Ectodermal cell (in vitro differentiated cells): ENCODE data around the gene GOLT1A.

ENCODE experiments used
- H3K27ac ChIP-seq: 2 replicates; pipeline ENCODE4 v1.7.0; 2013; ENCODE audit warnings: mild to moderate bottlenecking, low read depth, low read length; ENCODE audit not compliant: insufficient read depth, poor library complexity, severe bottlenecking
- H3K27me3 ChIP-seq: 2 replicates; pipeline ENCODE4 v1.7.0; 2013; ENCODE audit warnings: mild to moderate bottlenecking, low read length; ENCODE audit not compliant: insufficient read depth, control insufficient read depth, poor library complexity, severe bottlenecking
- H3K36me3 ChIP-seq: one replicate; pipeline ENCODE4 v1.7.0; 2013; ENCODE audit warnings: low read length; ENCODE audit not compliant: control insufficient read depth, insufficient read depth
- H3K4me1 ChIP-seq: one replicate; pipeline ENCODE4 v1.7.0; 2013; ENCODE audit warnings: low read length; ENCODE audit not compliant: control insufficient read depth, insufficient read depth
- H3K4me3 ChIP-seq: 2 replicates; pipeline ENCODE4 v1.7.0; 2013; ENCODE audit warnings: low read depth, low read length, control low read depth; ENCODE audit not compliant: insufficient read depth
- H3K9me3 ChIP-seq: 2 replicates; pipeline ENCODE4 v1.7.0; 2013; ENCODE audit warnings: mild to moderate bottlenecking, low read length, moderate library complexity; ENCODE audit not compliant: control insufficient read depth
- WGBS, 2 experiments: methylation state at CpG; one replicate each; pipeline ENCODE4 v1.1.7; 2013; ENCODE audit warnings: missing lambda C conversion rate in 2 of 2; 5-methylcytosine and 5-hydroxymethylcytosine counted together

The GOLT1A gene

GRCh38 chr1:204194771-204195170, 19.0 kb downstream of the GOLT1A start:
- peaks cover 27% of the 10 kb centered on the region for H3K27me3 ChIP-seq
- H3K9me3 ChIP-seq = no peaks in the 10 kb centered on the region
- no peak overlapping the region for H3K27ac ChIP-seq
- no peaks in the 10 kb centered on the region for H3K36me3 ChIP-seq
- no peaks in the 10 kb centered on the region for H3K4me1 ChIP-seq
- 78 to 88% methylated on average over 7 of the region's 7 CpGs for WGBS, 2 experiments
- H3K4me3 ChIP-seq = no peak overlapping the region

- WGBS, 2 experiments = 90 to 91% methylated on average over 2 of the region's 2 CpGs
- Histone ChIP-seq H3K4me3 (no peak overlapping the region), H3K4me1 (no peaks in the 10 kb centered on the region), H3K9me3 (no peaks in the 10 kb centered on the region), H3K27ac (no peak overlapping the region), H3K27me3 (peaks cover 34% of the 10 kb centered on the region), H3K36me3 (no peaks in the 10 kb centered on the region)
Observed at GRCh38 chr1:204194080-204194479, 19.7 kb downstream of the GOLT1A start.

GRCh38 chr1:204192589-204193352, 21.0 kb downstream of the GOLT1A start:
- H3K4me3 ChIP-seq = no peak overlapping the region
- H3K27ac ChIP-seq = no peak overlapping the region
- H3K4me1 ChIP-seq = no peaks in the 10 kb centered on the region
- WGBS, 2 experiments = 86 to 87% methylated on average over 3 of the region's 3 CpGs
- H3K9me3 ChIP-seq = no peaks in the 10 kb centered on the region
- peaks cover 47% of the 10 kb centered on the region for H3K27me3 ChIP-seq
- no peaks in the 10 kb centered on the region for H3K36me3 ChIP-seq

- H3K9me3 ChIP-seq = no peaks in the 10 kb centered on the region
- H3K36me3 ChIP-seq = no peaks in the 10 kb centered on the region
- no peak overlapping the region for H3K27ac ChIP-seq
- H3K27me3 ChIP-seq = peaks cover 52% of the 10 kb centered on the region
- WGBS, 2 experiments = 91 to 95% methylated on average over 2 of the region's 2 CpGs
- no peak overlapping the region for H3K4me3 ChIP-seq
- no peaks in the 10 kb centered on the region for H3K4me1 ChIP-seq
Observed at GRCh38 chr1:204192046-204192445, 21.7 kb downstream of the GOLT1A start.

GRCh38 chr1:204191456-204191855, 22.3 kb downstream of the GOLT1A start:
- no peak overlapping the region for H3K4me3 ChIP-seq
- H3K27me3 ChIP-seq = peaks cover 58% of the 10 kb centered on the region
- H3K27ac ChIP-seq = no peak overlapping the region
- 93% methylated on average over 7 of the region's 7 CpGs for WGBS, 2 experiments
- H3K4me1 ChIP-seq = no peaks in the 10 kb centered on the region
- H3K36me3 ChIP-seq = no peaks in the 10 kb centered on the region
- no peaks in the 10 kb centered on the region for H3K9me3 ChIP-seq

- H3K36me3 ChIP-seq = no peaks in the 10 kb centered on the region
- 21 to 22% methylated on average over 43 to 44 of the region's 44 CpGs for whole genome bisulfite sequencing, 2 experiments
- H3K4me1 ChIP-seq = no peaks in the 10 kb centered on the region
- H3K27me3 ChIP-seq = peaks cover 59% of the 10 kb centered on the region
- no peak overlapping the region for H3K4me3 ChIP-seq
- H3K27ac ChIP-seq = no peak overlapping the region
- no peaks in the 10 kb centered on the region for H3K9me3 ChIP-seq
Observed at GRCh38 chr1:204190212-204191211, 23.3 kb downstream of the GOLT1A start.

- Histone ChIP-seq H3K4me1 (no peaks in the 10 kb centered on the region), H3K27me3 (peaks cover 59% of the 10 kb centered on the region), H3K36me3 (no peaks in the 10 kb centered on the region), H3K4me3 (no peak overlapping the region), H3K27ac (no peak overlapping the region), H3K9me3 (no peaks in the 10 kb centered on the region)
- 90 to 93% methylated on average over 11 of the region's 11 CpGs for WGBS, 2 experiments
Observed at GRCh38 chr1:204188959-204189639, 24.7 kb downstream of the GOLT1A start.

- 90 to 93% methylated on average over 10 of the region's 10 CpGs for WGBS, 2 experiments
- Histone ChIP-seq H3K9me3 (no peaks in the 10 kb centered on the region), H3K4me1 (no peaks in the 10 kb centered on the region), H3K36me3 (no peaks in the 10 kb centered on the region), H3K27me3 (peaks cover 50% of the 10 kb centered on the region), H3K27ac (no peak overlapping the region), H3K4me3 (no peak overlapping the region)
Observed at GRCh38 chr1:204186597-204186996, 27.2 kb downstream of the GOLT1A start.

GRCh38 chr1:204181116-204181515, 32.7 kb downstream of the GOLT1A start:
- Histone ChIP-seq H3K4me1 (no peaks in the 10 kb centered on the region), H3K4me3 (no peak overlapping the region), H3K9me3 (no peaks in the 10 kb centered on the region), H3K36me3 (no peaks in the 10 kb centered on the region), H3K27me3 (peaks cover 3% of the 10 kb centered on the region), H3K27ac (no peak overlapping the region)
- WGBS, 2 experiments = 56 to 76% methylated on average over 1 of the region's 1 CpG

GRCh38 chr1:204180133-204180532, 33.7 kb downstream of the GOLT1A start:
- Histone ChIP-seq H3K27me3 (peaks cover 3% of the 10 kb centered on the region), H3K4me3 (no peak overlapping the region), H3K27ac (no peak overlapping the region), H3K36me3 (no peaks in the 10 kb centered on the region), H3K9me3 (no peaks in the 10 kb centered on the region), H3K4me1 (no peaks in the 10 kb centered on the region)
- WGBS, 2 experiments = 71 to 75% methylated on average over 6 of the region's 6 CpGs
